H9 (cell line): Measurements from ENCODE around the gene SUPT3H. TPM values are rescaled to one million over a fixed set of nuclear protein-coding genes. Genes with fewer than 3 reads are reported as not detected.

Source experiments
- DNase-seq: peaks from one replicate; pipeline ENCODE4 v3.0.0-alpha.2; 2017
- H2AFZ ChIP-seq: one replicate; pipeline ENCODE4 v1.6.1; 2013; ENCODE audit warnings: mild to moderate bottlenecking, low read length, control low read depth, moderate library complexity
- H2AK5ac ChIP-seq: 2 replicates; pipeline ENCODE4 v1.6.1; 2013; ENCODE audit warnings: low read length, control low read depth, mixed read lengths; ENCODE audit not compliant: insufficient read length
- H2BK120ac ChIP-seq: one replicate; pipeline ENCODE4 v1.6.1; 2013; ENCODE audit warnings: low read depth, mild to moderate bottlenecking, low read length, control low read depth, inconsistent platforms; ENCODE audit not compliant: poor library complexity, severe bottlenecking
- H2BK12ac ChIP-seq: 2 replicates; pipeline ENCODE4 v1.6.1; 2013; ENCODE audit warnings: low read length, control low read depth, mixed read lengths, low read depth; ENCODE audit not compliant: insufficient read length
- H2BK15ac ChIP-seq: 2 replicates; pipeline ENCODE4 v1.6.1; 2013; ENCODE audit warnings: low read depth, low read length, control low read depth
- H2BK20ac ChIP-seq: one replicate; pipeline ENCODE4 v1.6.1; 2013; ENCODE audit warnings: low read depth, mild to moderate bottlenecking, low read length, control low read depth, inconsistent platforms; ENCODE audit not compliant: poor library complexity, severe bottlenecking
- H2BK5ac ChIP-seq: 2 replicates; pipeline ENCODE4 v1.6.1; 2013; ENCODE audit warnings: low read length, control low read depth, mixed read lengths; ENCODE audit not compliant: insufficient read length
- H3K14ac ChIP-seq: 2 replicates; pipeline ENCODE4 v1.6.1; 2013; ENCODE audit warnings: low read length, control low read depth; ENCODE audit not compliant: insufficient read depth
- H3K18ac ChIP-seq: 2 replicates; pipeline ENCODE4 v1.6.1; 2013; ENCODE audit warnings: low read depth, mild to moderate bottlenecking, mixed read lengths, low read length, control low read depth; ENCODE audit not compliant: insufficient read length
- H3K23ac ChIP-seq: 2 replicates; pipeline ENCODE4 v1.6.1; 2013; ENCODE audit warnings: low read length, control low read depth, mixed read lengths, low read depth; ENCODE audit not compliant: insufficient read length
- H3K23me2 ChIP-seq: 2 replicates; pipeline ENCODE4 v1.6.1; 2013; ENCODE audit warnings: low read depth, mild to moderate bottlenecking, mixed read lengths, low read length, control low read depth; ENCODE audit not compliant: insufficient read length, poor library complexity, severe bottlenecking
- H3K27ac ChIP-seq: 2 replicates; pipeline ENCODE4 v1.5.1; 2013; ENCODE audit warnings: low read length, control low read depth, mixed read lengths, low read depth; ENCODE audit not compliant: insufficient read length
- H3K27me3 ChIP-seq: 2 replicates; pipeline ENCODE4 v1.6.1; 2013; ENCODE audit warnings: low read length, control low read depth, inconsistent platforms; ENCODE audit not compliant: insufficient read depth
- H3K4ac ChIP-seq: 2 replicates; pipeline ENCODE4 v1.6.1; 2013; ENCODE audit warnings: low read depth, mild to moderate bottlenecking, control low read depth, inconsistent platforms, low read length, moderate library complexity
- H3K4me1 ChIP-seq: 2 replicates; pipeline ENCODE4 v1.6.1; 2013; ENCODE audit warnings: low read length, control low read depth, inconsistent platforms; ENCODE audit not compliant: insufficient read depth
- H3K4me2 ChIP-seq: 2 replicates; pipeline ENCODE4 v1.6.1; 2013; ENCODE audit warnings: low read length, control low read depth, mixed read lengths; ENCODE audit not compliant: insufficient read length, insufficient read depth
- H3K56ac ChIP-seq: 2 replicates; pipeline ENCODE4 v1.6.1; 2013; ENCODE audit warnings: low read depth, mild to moderate bottlenecking, mixed read lengths, low read length, control low read depth; ENCODE audit not compliant: insufficient read length
- H3K79me1 ChIP-seq: 2 replicates; pipeline ENCODE4 v1.6.1; 2013; ENCODE audit warnings: low read depth, mild to moderate bottlenecking, moderate library complexity, low read length, control low read depth, inconsistent platforms; ENCODE audit not compliant: insufficient read depth, poor library complexity, severe bottlenecking
- H3K79me2 ChIP-seq: 2 replicates; pipeline ENCODE4 v1.6.1; 2013; ENCODE audit warnings: low read length, control low read depth, inconsistent platforms; ENCODE audit not compliant: insufficient read depth
- H3K9ac ChIP-seq: 2 replicates; pipeline ENCODE4 v1.6.1; 2013; ENCODE audit warnings: low read length, control low read depth, mixed read lengths; ENCODE audit not compliant: insufficient read length; ENCODE audit errors: extremely low read depth
- H3K9me3 ChIP-seq: one replicate; pipeline ENCODE4 v1.6.1; 2013; ENCODE audit warnings: low read depth, low read length, inconsistent platforms; ENCODE audit not compliant: control insufficient read depth
- H3T11ph ChIP-seq: one replicate; pipeline ENCODE4 v1.6.1; 2013; ENCODE audit warnings: mild to moderate bottlenecking, low read length, control low read depth, inconsistent platforms
- H4K20me1 ChIP-seq: one replicate; pipeline ENCODE4 v1.6.1; 2013; ENCODE audit not compliant: control insufficient read depth, insufficient read length, insufficient read depth
- H4K5ac ChIP-seq: 2 replicates; pipeline ENCODE4 v1.6.1; 2013; ENCODE audit warnings: low read depth, mild to moderate bottlenecking, mixed read lengths, low read length, control low read depth; ENCODE audit not compliant: insufficient read length
- H4K8ac ChIP-seq: replicated peaks from 2 replicates; pipeline ENCODE4 v1.6.1; 2013; ENCODE audit warnings: low read length, control low read depth, mixed read lengths, low read depth; ENCODE audit not compliant: insufficient read length
- H4K91ac ChIP-seq: 2 replicates; pipeline ENCODE4 v1.6.1; 2013; ENCODE audit warnings: low read depth, mild to moderate bottlenecking, moderate library complexity, mixed read lengths, low read length, control low read depth; ENCODE audit not compliant: insufficient read length
- H3K27ac Mint-ChIP-seq, 3 experiments: 2 replicates in 2 of 3; 3 replicates in 1 of 3; pipeline ENCODE4 v1.8.0; 2020 to 2021; ENCODE audit warnings: mixed read lengths in 3 of 3, mild to moderate bottlenecking in 1 of 3, moderate library complexity in 1 of 3
- H3K27me3 Mint-ChIP-seq: 2 replicates; pipeline ENCODE4 v1.8.0; 2021; ENCODE audit warnings: low read depth, mild to moderate bottlenecking, moderate library complexity, mixed read lengths
- H3K36me3 Mint-ChIP-seq, 3 experiments: 2 replicates in 2 of 3; 3 replicates in 1 of 3; pipeline ENCODE4 v1.8.0; 2020 to 2021; ENCODE audit warnings: low read depth in 3 of 3, mixed read lengths in 3 of 3; ENCODE audit not compliant: insufficient read depth in 1 of 3
- H3K4me1 Mint-ChIP-seq, 2 experiments: 2 replicates each; pipeline ENCODE4 v1.8.0; 2020; ENCODE audit warnings: mixed read lengths in 2 of 2
- H3K4me3 Mint-ChIP-seq, 2 experiments: 2 replicates in 1 of 2; 3 replicates in 1 of 2; pipeline ENCODE4 v1.8.0; 2020 to 2021; ENCODE audit warnings: mild to moderate bottlenecking in 2 of 2, mixed read lengths in 2 of 2, moderate library complexity in 1 of 2
- H3K9me3 Mint-ChIP-seq, 2 experiments: 2 replicates in 1 of 2; 3 replicates in 1 of 2; pipeline ENCODE4 v1.8.0; 2020; ENCODE audit warnings: mild to moderate bottlenecking in 2 of 2, mixed read lengths in 2 of 2, moderate library complexity in 1 of 2
- WGBS: extraction: QIAGEN DNeasy Blood & Tissue Kit; methylation state at CpG from one replicate; pipeline ENCODE4 v1.1.7; 2013; ENCODE audit warnings: missing lambda C conversion rate, low lambda C conversion rate, mixed read lengths; ENCODE audit not compliant: insufficient read length; ENCODE audit errors: extremely low coverage; 5-methylcytosine and 5-hydroxymethylcytosine counted together
- total RNA-seq: library from RNA; stranded (reverse); gene quantifications from 2 replicates; pipeline ENCODE4 v1.2.1, GENCODE V29; 2021
- TF ChIP-seq, protein P1 (sequence below): fragments of 200-600 bp; sonication (generic); conservative IDR thresholded peaks from 3 replicates; pipeline ENCODE4 v1.8.0; 2021; ENCODE audit warnings: antibody characterized with exemption, mild to moderate bottlenecking

The SUPT3H gene
- total RNA-seq, 1 experiment from 2014 or later: 22.5 TPM

DNA sequence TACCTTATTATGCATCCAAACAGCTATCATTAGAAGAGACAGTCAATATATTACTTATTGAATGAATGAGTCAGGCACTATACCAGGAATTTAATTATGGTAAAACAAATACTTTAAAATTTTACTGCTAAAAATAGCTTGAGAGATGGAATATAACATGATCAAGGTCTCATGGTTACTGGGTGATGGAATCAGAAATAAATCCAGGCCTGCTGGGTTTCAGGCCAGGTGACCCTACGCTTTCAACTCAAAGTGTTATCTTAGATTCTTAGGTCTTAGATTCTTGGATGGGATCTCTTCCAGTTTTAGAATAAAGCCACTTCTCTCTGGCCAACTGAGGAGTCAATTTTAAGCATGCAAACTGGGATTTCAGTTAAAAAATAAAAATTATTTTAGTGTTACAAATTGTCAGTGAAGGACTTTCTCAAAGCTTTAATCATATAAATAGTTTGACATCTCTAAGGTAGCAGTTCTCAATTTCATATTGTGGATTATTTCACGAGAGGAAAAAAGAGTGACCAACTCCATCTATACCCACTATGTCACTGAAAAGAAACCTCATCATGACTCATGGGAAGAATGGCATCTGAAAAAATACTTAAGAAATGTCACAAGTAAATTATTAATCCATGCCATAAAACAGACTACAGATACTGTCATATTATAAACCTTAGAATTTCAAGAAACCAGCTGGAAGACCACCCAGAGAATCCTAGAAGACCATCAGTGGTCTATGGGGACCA is 333.1 kb downstream of the SUPT3H start:
- Histone ChIP-seq H4K20me1 (no peaks in the 10 kb centered on the region), H3K18ac (no peak overlapping the region), H2BK120ac (no peak overlapping the region), H3T11ph (no peak overlapping the region), H2BK15ac (no peak overlapping the region), H3K4ac (no peak overlapping the region), H4K5ac (no peak overlapping the region), H3K4me2 (no peak overlapping the region), H3K23ac (no peak overlapping the region), H2AFZ (no peak overlapping the region), H3K56ac (no peak overlapping the region), H3K79me1 (no peaks in the 10 kb centered on the region), H2BK20ac (no peak overlapping the region), H2BK5ac (no peak overlapping the region), H4K8ac (no peak overlapping the region), H2BK12ac (no peak overlapping the region), H3K79me2 (no peaks in the 10 kb centered on the region), H3K9ac (no peak overlapping the region), H3K27me3 (no peaks in the 10 kb centered on the region), H3K9me3 (no peaks in the 10 kb centered on the region), H3K23me2 (no peaks in the 10 kb centered on the region), H4K91ac (no peak overlapping the region), H3K4me1 (no peaks in the 10 kb centered on the region; the same call in 1 of the 2 replicates), H3K14ac (no peak overlapping the region), H2AK5ac (no peak overlapping the region), H3K27ac (no peak overlapping the region)
- Mint-ChIP-seq H3K36me3 (no peaks in the 10 kb centered on the region; a peak in 1 of 7 replicates), H3K27ac (no peak overlapping the region), H3K4me3 (no peak overlapping the region), H3K9me3 (no peaks in the 10 kb centered on the region), H3K4me1 (peaks cover 11% of the 10 kb centered on the region in 2 experiments), H3K27me3 (no peaks in the 10 kb centered on the region)
- TF ChIP-seq, protein P1, sequence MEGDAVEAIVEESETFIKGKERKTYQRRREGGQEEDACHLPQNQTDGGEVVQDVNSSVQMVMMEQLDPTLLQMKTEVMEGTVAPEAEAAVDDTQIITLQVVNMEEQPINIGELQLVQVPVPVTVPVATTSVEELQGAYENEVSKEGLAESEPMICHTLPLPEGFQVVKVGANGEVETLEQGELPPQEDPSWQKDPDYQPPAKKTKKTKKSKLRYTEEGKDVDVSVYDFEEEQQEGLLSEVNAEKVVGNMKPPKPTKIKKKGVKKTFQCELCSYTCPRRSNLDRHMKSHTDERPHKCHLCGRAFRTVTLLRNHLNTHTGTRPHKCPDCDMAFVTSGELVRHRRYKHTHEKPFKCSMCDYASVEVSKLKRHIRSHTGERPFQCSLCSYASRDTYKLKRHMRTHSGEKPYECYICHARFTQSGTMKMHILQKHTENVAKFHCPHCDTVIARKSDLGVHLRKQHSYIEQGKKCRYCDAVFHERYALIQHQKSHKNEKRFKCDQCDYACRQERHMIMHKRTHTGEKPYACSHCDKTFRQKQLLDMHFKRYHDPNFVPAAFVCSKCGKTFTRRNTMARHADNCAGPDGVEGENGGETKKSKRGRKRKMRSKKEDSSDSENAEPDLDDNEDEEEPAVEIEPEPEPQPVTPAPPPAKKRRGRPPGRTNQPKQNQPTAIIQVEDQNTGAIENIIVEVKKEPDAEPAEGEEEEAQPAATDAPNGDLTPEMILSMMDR: no peak
- WGBS: no CpG with 5 or more reads among the region's 2 CpGs
- no peak for DNase-seq
